Left ventricle myocardium inferior (tissue), 1 donor: ENCODE measurements around the gene LIN7B. TPM values are rescaled to one million over a fixed set of nuclear protein-coding genes. Genes with fewer than 3 reads are reported as not detected.
A peak's percentile ranks its signal among the peaks of the same experiment; 100 is the strongest.

Source experiments
- DNase-seq: peaks from one replicate; pipeline ENCODE4 v3.0.0-alpha.2; 2020
- H3K27ac ChIP-seq: fragments of 200-600 bp; replicated peaks from 2 replicates; pipeline ENCODE4 v1.8.0; 2021
- H3K27me3 ChIP-seq: fragments of 200-600 bp; 2 replicates; pipeline ENCODE4 v1.8.0; 2021; ENCODE audit warnings: low read depth
- H3K36me3 ChIP-seq: fragments of 200-600 bp; 2 replicates; pipeline ENCODE4 v1.8.0; 2021
- H3K4me1 ChIP-seq: fragments of 200-600 bp; 2 replicates; pipeline ENCODE4 v1.8.0; 2021
- H3K4me3 ChIP-seq: fragments of 200-600 bp; 2 replicates; pipeline ENCODE4 v1.8.0; 2021; ENCODE audit warnings: mild to moderate bottlenecking, moderate library complexity
- H3K9me3 ChIP-seq: fragments of 200-600 bp; replicated peaks from 2 replicates; pipeline ENCODE4 v1.8.0; 2021
- CTCF ChIP-seq: fragments of 200-600 bp; IDR thresholded peaks from 2 replicates; pipeline ENCODE4 v1.8.0; 2021; ENCODE audit warnings: antibody characterized with exemption, mild to moderate bottlenecking, borderline replicate concordance
- intact Hi-C: fragments of 100-400 bp; cut with micrococcal nuclease; formaldehyde crosslinking; loops from one replicate; pipeline ENCODE4 v1.11.0; 2022
- total RNA-seq: library from RNA; stranded (reverse); fragmentation: NEBNext Ultra II Directional; extraction: Animal tissue kit (Norgen Biotek cat#: 25700); gene quantifications from one replicate; pipeline ENCODE4 v1.2.1, GENCODE V29; 2021
- donor health status: DM: no; HTN: yes; CAD: no; lungs with severe emphysema.

Gene LIN7B
- total RNA-seq, 1 donor from 2014 or later = 23.4 TPM

DNA sequence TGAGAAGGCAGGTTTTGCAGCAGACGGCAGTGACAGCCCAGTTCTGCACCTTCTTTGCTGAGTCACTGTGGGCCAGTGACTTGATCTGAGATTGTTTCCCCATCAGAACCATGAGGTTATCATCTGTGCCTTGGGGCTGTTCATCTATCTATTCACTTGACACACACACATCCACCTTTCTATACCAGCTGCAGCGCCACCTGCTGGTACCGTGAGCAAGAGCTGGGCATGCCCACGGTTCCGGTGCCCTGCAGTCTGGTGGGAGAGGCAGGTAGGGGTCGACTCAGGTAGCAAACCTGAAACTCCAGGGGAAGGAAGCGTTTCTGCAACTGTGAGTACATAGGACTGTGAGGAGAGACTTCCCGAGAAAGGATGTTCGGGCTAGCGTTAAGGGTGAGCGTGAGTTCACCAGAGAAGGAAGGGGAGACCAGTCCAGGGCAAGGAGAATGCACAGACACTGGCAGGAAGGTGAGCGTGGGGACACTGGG is 7.5 kb upstream of the LIN7B start:
- no peaks in the 10 kb centered on the region for H3K27me3 ChIP-seq
- no peak overlapping the region for H3K27ac ChIP-seq
- peak; percentile 81 for TF ChIP-seq CTCF
- DNase-seq = peak; percentile 48
- intact Hi-C loops = no loop called here
- peaks cover 74% of the 10 kb centered on the region for H3K36me3 ChIP-seq
- H3K4me1 ChIP-seq = peaks cover 19% of the 10 kb centered on the region
- no peak overlapping the region for H3K4me3 ChIP-seq
- no peaks in the 10 kb centered on the region for H3K9me3 ChIP-seq

DNA sequence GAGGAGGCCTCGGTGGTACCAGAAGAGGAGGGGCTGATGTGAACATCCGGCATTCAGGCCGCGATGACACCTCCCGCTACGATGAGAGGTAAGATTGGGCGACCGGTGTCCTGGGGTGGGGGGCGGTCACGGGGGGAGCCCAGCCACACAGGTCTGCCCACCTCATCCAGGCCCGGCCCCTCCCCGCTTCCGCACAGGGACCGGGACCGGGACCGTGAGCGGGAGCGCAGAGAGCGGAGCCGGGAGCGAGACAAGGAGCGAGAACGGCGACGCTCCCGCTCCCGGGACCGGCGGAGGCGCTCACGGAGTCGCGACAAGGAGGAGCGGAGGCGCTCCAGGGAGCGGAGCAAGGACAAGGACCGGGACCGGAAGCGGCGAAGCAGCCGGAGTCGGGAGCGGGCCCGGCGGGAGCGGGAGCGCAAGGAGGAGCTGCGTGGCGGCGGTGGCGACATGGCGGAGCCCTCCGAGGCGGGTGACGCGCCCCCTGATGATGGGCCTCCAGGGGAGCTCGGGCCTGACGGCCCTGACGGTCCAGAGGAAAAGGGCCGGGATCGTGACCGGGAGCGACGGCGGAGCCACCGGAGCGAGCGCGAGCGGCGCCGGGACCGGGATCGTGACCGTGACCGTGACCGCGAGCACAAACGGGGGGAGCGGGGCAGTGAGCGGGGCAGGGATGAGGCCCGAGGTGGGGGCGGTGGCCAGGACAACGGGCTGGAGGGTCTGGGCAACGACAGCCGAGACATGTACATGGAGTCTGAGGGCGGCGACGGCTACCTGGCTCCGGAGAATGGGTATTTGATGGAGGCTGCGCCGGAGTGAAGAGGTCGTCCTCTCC is 6.3 kb upstream of the LIN7B start:
- no peak for DNase-seq
- intact Hi-C loops = no loop called here

DNA sequence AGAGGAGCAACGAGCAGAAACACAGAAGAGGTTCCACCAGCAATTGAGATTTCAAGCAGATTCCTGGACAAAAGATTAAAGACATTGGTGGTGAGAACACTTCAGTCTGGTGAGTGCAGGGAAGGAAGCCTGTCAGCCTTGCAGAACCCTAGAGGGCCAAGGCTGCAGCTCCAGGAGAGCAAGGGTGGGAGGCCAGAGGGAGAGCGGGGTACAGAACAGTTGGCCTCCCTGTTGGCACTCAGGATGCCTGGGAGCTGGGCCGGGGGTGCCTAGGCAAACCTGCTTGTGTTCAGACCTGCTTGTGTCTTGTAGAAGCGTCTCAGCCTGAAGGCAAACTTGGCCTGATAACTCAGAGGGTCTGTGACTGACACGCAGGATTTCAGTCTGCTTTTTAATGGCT is 5.1 kb upstream of the LIN7B start:
- no peak for DNase-seq
- H3K4me1 ChIP-seq = peaks cover 26% of the 10 kb centered on the region
- no peak overlapping the region for H3K4me3 ChIP-seq
- H3K9me3 ChIP-seq = no peaks in the 10 kb centered on the region
- no peak for TF ChIP-seq CTCF
- H3K36me3 ChIP-seq = peaks cover 51% of the 10 kb centered on the region
- intact Hi-C loops = no loop called here
- H3K27ac ChIP-seq = no peak overlapping the region
- no peaks in the 10 kb centered on the region for H3K27me3 ChIP-seq

More for the DNA sequence above, 6.3 kb upstream of the LIN7B start:
- no peak overlapping the region for H3K27ac ChIP-seq
- H3K4me1 ChIP-seq = peaks cover 19% of the 10 kb centered on the region
- peaks cover 63% of the 10 kb centered on the region for H3K36me3 ChIP-seq
- H3K27me3 ChIP-seq = no peaks in the 10 kb centered on the region
- no peaks in the 10 kb centered on the region for H3K9me3 ChIP-seq
- TF ChIP-seq CTCF = no peak
- H3K4me3 ChIP-seq = no peak overlapping the region

GRCh38 chr19:49109569-49110233 is 4.5 kb upstream of the LIN7B start:
- DNase-seq = no peak
- Histone ChIP-seq H3K27ac (peak overlapping the region; percentile 27), H3K9me3 (no peaks in the 10 kb centered on the region), H3K4me3 (no peak overlapping the region), H3K4me1 (peaks cover 32% of the 10 kb centered on the region), H3K27me3 (no peaks in the 10 kb centered on the region), H3K36me3 (peaks cover 44% of the 10 kb centered on the region)
- intact Hi-C loops = no loop called here
- no peak for TF ChIP-seq CTCF

GRCh38 chr19:49110567-49110966 is 3.6 kb upstream of the LIN7B start:
- H3K27me3 ChIP-seq = no peaks in the 10 kb centered on the region
- intact Hi-C loops = no loop called here
- no peak for TF ChIP-seq CTCF
- no peak overlapping the region for H3K4me3 ChIP-seq
- H3K36me3 ChIP-seq = peaks cover 36% of the 10 kb centered on the region
- H3K27ac ChIP-seq = peak overlapping the region; percentile 27
- peaks cover 40% of the 10 kb centered on the region for H3K4me1 ChIP-seq
- no peak for DNase-seq
- H3K9me3 ChIP-seq = no peaks in the 10 kb centered on the region
